Thyroid gland (tissue), 4 donors: Measurements from ENCODE around the gene DGKQ.

Source experiments
- POLR2A ChIP-seq, 2 donors: fragments of 450-650 bp; IDR thresholded peaks; one replicate each; pipeline ENCODE4 v1.6.1; 2017; ENCODE audit warnings: antibody characterized with exemption in 2 of 2, mild to moderate bottlenecking in 2 of 2, moderate library complexity in 1 of 2
- TF ChIP-seq, protein P1 (sequence below), 6 experiments: fragments of 200-600 bp in 3 of 6; fragments of 450-650 bp in 3 of 6; sonication (generic) in 3 of 6; IDR thresholded peaks; one replicate each; pipeline ENCODE4 v1.5.1; 2016 to 2019; ENCODE audit warnings: antibody characterized with exemption in 6 of 6, mild to moderate bottlenecking in 2 of 6, inconsistent platforms in 1 of 6, moderate library complexity in 1 of 6

DNA sequence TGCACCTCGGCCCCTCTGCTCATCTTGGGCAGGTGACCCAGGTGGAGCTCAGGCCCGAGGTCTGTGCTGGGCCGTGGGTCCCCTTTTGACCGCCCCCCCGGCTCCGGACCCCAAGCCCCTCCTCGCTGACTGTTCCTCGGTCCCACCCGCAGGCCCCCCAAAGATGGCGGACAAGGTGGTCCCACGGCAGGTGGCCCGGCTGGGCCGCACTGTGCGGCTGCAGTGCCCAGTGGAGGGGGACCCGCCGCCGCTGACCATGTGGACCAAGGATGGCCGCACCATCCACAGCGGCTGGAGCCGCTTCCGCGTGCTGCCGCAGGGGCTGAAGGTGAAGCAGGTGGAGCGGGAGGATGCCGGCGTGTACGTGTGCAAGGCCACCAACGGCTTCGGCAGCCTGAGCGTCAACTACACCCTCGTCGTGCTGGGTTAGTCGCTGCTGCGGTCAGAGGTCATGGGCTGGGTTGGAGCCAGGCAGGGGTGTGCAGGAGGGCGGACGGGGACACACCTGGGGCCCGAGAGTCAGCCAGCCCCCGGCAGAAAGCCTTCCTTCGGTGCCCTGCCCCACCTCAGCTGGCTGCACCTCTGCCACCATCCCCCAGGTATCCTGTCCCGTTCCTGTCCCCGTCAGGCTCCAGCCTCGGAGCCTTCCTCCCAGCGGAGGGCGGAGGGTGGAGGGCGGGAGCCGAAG is 48.8 kb upstream of the DGKQ start:
- TF ChIP-seq, protein P1, sequence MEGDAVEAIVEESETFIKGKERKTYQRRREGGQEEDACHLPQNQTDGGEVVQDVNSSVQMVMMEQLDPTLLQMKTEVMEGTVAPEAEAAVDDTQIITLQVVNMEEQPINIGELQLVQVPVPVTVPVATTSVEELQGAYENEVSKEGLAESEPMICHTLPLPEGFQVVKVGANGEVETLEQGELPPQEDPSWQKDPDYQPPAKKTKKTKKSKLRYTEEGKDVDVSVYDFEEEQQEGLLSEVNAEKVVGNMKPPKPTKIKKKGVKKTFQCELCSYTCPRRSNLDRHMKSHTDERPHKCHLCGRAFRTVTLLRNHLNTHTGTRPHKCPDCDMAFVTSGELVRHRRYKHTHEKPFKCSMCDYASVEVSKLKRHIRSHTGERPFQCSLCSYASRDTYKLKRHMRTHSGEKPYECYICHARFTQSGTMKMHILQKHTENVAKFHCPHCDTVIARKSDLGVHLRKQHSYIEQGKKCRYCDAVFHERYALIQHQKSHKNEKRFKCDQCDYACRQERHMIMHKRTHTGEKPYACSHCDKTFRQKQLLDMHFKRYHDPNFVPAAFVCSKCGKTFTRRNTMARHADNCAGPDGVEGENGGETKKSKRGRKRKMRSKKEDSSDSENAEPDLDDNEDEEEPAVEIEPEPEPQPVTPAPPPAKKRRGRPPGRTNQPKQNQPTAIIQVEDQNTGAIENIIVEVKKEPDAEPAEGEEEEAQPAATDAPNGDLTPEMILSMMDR (IDR thresholded peaks at IDR 0.05): no peak
- no peak for TF ChIP-seq POLR2A (IDR thresholded peaks at IDR 0.05)
